Measurements from ENCODE around the gene FBXO44.

DNA sequence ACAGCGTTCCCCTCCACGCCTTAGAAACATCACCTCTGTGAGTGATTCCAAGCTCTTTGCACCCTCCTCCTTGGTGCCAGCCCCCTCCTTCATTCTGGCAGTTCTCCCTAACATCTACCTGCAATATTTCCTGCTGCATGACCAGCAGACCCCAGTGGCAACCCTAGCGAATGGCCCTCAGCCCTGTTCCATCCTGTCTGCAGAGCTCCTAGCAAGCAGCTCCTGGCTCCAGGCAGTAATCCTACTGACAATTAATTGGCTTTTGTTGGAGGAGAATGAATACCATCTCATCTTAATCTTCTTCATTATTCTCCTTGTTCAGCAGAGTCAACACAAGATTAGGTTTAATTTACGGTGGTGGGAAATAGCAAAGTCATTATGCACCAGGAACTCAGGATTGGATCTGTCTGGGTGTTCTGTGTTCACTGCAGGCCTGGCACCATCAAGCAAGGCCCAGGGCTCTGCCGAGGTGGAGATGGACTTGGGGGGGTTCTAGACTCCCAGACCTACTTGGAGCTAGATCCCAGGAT lies 12.8 kb upstream of the FBXO44 start:
- TF ChIP-seq CTCF (tag by site-specific recombination; IDR thresholded peaks at IDR 0.05) (no peak), ZFP41 (tag by site-specific recombination; IDR thresholded peaks at IDR 0.05; ENCODE audit: borderline replicate concordance) (no peak), ZBTB49 (tag by site-specific recombination; IDR thresholded peaks at IDR 0.05; ENCODE audit: low read depth) (no peak), ZBTB21 (tag by site-specific recombination; IDR thresholded peaks at IDR 0.05) (no peak), ZNF133 (tag by site-specific recombination; IDR thresholded peaks at IDR 0.05) (no peak), ZNF16 (tag by site-specific recombination; IDR thresholded peaks at IDR 0.05; ENCODE audit: low read depth) (no peak), ZNF76 (tag by site-specific recombination; IDR thresholded peaks at IDR 0.05; ENCODE audit: borderline replicate concordance, low read depth) (no peak), YY1 (tag by site-specific recombination; IDR thresholded peaks at IDR 0.05) (no peak), TSHZ1 (tag by site-specific recombination; IDR thresholded peaks at IDR 0.05; ENCODE audit: borderline replicate concordance) (no peak)
- TF ChIP-seq, protein P1, sequence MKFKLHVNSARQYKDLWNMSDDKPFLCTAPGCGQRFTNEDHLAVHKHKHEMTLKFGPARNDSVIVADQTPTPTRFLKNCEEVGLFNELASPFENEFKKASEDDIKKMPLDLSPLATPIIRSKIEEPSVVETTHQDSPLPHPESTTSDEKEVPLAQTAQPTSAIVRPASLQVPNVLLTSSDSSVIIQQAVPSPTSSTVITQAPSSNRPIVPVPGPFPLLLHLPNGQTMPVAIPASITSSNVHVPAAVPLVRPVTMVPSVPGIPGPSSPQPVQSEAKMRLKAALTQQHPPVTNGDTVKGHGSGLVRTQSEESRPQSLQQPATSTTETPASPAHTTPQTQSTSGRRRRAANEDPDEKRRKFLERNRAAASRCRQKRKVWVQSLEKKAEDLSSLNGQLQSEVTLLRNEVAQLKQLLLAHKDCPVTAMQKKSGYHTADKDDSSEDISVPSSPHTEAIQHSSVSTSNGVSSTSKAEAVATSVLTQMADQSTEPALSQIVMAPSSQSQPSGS (tag by site-specific recombination; IDR thresholded peaks at IDR 0.05; ENCODE audit: low read depth), result no peak
